Inferior parietal cortex (tissue), 1 donor: ENCODE data around the gene NSUN7.
"Not testable (repeated sequence)": the region's sequence is repeated elsewhere in the genome, so short reads cannot be mapped to it uniquely, and the experiment has no call there.

Experiments used
- DNase-seq: peaks from one replicate; pipeline ENCODE4 v3.0.0-alpha.2; 2016; ENCODE audit errors: extremely low spot score

NSUN7 gene, protein sequence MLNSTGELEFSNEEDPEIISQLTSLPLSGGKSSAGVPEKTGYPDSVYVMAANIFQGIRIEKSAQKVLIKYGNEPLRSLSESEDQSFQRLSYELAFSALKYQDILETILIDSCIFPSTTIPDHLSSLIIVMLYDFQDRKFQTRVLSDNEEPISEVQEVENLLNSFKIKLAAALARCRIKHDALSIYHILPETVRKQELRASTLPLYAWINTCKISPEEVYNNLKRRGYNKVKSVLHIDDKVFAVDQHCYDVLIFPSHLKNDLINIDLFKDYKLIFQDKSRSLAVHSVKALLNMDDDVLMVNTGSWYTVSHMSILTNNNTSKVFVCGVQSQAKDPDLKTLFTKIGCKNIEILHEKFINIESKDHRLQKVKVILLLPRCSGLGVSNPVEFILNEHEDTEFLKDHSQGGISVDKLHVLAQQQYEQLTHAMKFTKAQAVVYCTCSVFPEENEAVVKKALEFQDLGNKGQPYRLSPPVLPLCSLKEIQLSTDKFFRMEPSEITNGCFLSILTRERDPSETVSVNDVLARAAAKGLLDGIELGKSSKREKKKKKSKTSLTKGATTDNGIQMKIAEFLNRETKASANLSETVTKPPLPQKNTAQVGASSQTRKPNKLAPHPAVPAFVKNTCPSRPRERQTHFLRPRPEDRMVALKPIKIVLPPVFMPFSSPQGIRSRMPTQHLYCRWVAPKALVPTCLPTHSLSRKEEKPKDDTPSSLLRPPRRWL

GRCh38 chr4:40749717-40750460, at the start of gene NSUN7:
Gene NSUN7, plus strand, starts transcription at chr4:40749955. Its CDS starts 739 bp downstream, at chr4:40750694.
- DNase-seq = no peak

GRCh38 chr4:40702137-40702799, 47.5 kb upstream of the NSUN7 start:
- DNase-seq = no peak

DNA sequence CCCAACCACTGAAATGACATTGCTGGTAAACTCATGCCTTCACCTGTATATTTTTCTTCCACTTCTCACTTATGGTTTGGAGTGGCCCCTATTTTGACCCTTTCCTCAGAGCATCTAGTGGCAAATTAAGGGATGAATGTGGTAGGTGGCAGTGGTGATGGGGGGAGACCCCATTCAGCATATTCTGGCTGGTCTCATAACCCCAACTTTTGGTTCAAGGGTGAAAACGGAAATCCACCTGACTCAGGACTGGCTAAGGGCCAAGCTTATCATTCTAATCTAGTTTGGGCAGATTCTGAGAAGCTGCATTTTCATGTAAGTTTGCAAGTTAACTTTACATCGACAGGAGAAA, 47.0 kb upstream of the NSUN7 start:
- no peak for DNase-seq

- DNase-seq = no peak
Observed at GRCh38 chr4:40704073-40704472, 45.7 kb upstream of the NSUN7 start.

- DNase-seq = no peak
Observed at GRCh38 chr4:40710484-40711254, 39.1 kb upstream of the NSUN7 start.

- DNase-seq = not testable (repeated sequence)
Observed at GRCh38 chr4:40713001-40713400, 36.8 kb upstream of the NSUN7 start.

GRCh38 chr4:40713798-40714197, 36.0 kb upstream of the NSUN7 start:
- DNase-seq = no peak

DNA sequence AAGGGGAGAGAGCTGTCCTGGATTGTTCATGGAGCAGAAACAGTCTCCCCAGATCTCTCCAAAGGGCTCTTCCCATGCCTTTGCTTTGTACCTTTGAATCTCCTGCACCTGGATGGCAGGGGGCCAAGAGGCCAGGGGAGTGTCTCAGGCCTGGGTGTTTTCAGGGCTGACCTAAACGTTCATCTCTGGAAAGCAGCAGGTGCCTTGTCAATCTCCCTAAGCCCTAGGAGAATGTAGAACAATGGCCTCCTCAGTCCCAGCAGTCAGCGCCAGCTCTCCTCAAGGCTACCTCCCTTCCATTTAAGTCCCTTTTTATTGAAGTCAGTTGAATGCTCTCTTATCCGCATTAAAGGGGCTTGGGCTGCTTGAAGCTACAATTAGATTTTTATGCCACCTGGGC, 31.2 kb upstream of the NSUN7 start:
- no peak for DNase-seq

DNA sequence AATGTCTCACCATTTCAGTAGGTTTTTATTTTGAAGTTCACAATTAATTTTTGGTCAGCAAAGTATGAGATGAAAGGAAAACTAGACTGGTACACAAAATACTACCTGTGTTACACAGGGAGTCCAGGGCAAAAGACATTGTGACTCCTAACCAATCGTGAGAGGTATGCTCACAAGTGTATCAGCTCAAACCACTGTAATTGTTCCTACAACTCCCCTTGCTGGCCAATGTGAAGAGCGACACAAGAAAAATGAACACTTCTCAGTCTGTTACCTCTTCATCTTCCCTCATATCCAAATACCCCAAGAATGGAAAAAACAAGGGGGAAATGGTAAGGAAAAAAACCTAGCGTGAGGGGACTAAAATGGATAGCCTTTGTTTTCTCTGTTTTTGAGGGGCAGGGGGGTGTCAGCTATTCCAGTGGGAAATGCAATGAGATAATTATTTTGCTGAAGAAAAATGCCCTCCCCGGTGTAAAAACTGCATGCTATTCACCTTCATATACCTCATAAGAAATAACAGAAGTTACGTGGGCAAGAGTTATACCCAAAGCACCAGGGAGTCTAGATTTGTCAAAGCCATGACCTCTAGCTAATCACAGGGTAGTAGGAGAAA, 30.6 kb upstream of the NSUN7 start:
- DNase-seq = peak; percentile 20

- DNase-seq = no peak
Observed at GRCh38 chr4:40720351-40720750, 29.4 kb upstream of the NSUN7 start.

GRCh38 chr4:40720916-40721315, 28.8 kb upstream of the NSUN7 start:
- DNase-seq = no peak

GRCh38 chr4:40721730-40722171, 28.0 kb upstream of the NSUN7 start:
- DNase-seq = no peak

GRCh38 chr4:40722576-40723161, 27.1 kb upstream of the NSUN7 start:
- DNase-seq = no peak

- no peak for DNase-seq
Observed at GRCh38 chr4:40723728-40724127, 26.0 kb upstream of the NSUN7 start.

DNA sequence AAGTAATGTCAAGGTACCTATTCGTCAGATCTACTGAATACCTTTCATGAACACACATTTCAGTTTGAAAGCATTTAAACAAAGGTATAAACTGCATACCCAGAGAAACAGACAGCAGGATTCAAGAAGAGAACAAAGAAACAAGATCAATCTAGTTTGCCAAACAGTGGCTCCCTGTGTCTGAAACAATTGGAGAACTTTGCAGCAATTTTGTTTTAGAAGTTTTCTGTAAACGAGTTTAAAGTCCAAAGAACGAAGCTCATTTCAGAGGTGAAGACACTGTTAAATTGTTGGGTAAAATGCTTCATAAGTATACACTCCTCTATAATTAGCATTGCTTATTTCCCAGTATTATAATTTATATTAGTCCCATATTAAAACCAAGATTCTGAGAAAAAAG, 21.4 kb upstream of the NSUN7 start:
- no peak for DNase-seq

DNA sequence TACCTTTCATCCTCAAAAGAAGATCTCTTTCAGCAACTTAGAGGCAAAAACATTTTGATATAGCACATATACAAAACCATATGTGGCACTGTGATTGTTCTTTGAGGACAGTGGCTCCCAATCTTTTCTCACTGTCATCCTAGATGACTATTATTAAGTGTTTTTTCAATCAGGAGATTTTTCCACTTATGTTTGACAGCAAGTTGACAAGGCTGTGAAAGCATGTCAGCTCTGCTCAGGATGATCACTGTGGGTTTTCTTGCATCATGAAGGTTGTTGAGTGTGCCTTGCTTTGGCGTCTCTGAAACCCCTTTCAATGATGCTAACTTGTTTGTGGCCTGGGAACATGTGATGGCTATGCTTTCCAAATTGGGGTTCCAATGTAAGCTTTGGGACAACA, 20.2 kb upstream of the NSUN7 start:
- DNase-seq = no peak

- DNase-seq = no peak
Observed at GRCh38 chr4:40730091-40730679, 19.6 kb upstream of the NSUN7 start.

DNA sequence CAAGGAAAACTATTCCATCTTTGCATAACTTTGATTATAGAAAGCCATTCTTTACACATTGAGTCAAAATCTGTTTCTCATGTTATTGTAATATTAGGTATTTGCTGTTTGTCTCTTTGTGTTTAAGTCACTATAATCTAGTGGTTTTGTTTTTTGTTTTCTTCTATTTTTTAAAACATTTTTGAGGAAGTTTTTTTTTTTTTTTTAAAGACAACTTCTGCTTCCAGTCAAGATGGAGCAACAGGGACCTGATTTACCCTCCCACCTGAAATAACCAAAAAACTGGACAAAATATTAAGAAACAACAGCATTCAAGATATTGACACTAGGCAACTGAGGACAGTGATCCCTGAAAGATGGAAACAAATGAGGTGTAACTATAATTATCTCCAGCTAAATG, 18.4 kb upstream of the NSUN7 start:
- no peak for DNase-seq

DNA sequence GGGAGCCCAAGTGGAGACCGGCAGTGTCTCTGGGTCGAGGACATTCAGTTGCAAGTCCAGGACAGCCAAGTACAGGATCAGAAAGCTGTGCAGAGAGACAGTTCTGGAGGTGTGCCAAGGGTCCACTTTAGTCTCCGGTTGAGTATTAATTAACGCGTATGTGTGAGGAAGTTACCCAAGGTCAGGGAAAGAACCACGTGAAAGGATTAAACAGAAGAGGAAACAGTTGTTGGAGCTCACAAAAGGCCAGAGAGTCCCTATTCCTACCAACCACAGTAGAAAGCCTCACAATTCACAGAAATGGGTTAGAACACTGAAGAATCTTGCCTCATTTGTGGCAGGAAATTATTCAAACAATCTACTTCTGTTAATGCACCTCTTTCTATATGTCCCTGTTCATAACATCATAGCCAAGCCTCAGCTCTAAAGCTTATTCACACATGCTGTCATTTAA, 17.9 kb upstream of the NSUN7 start:
- no peak for DNase-seq

GRCh38 chr4:40733752-40734151, 16.0 kb upstream of the NSUN7 start:
- DNase-seq = no peak
